Stomach (tissue), 4 donors: Measurements from ENCODE around the gene BCL2.

Experiments
- EP300 ChIP-seq: sonication (generic); formaldehyde crosslinking; IDR thresholded peaks from one replicate; pipeline ENCODE4 v1.6.1; 2017; ENCODE audit warnings: antibody characterized with exemption
- POLR2A ChIP-seq, 4 donors: fragments of 450-650 bp; IDR thresholded peaks; one replicate each; pipeline ENCODE4 v1.6.1; 2016; ENCODE audit warnings: antibody characterized with exemption in 4 of 4, control low read depth in 2 of 4, mild to moderate bottlenecking in 1 of 4, moderate library complexity in 1 of 4
- POLR2AphosphoS5 ChIP-seq, 3 donors: sonication (generic); formaldehyde crosslinking; IDR thresholded peaks; one replicate each; pipeline ENCODE4 v1.6.1; 2016; ENCODE audit warnings: antibody characterized with exemption in 3 of 3
- TF ChIP-seq, protein P1 (sequence below), 7 experiments: fragments of 450-650 bp in 4 of 7; fragments of 200-600 bp in 3 of 7; sonication (generic) in 3 of 7; IDR thresholded peaks; one replicate each; pipeline ENCODE4 v1.5.1; 2016 to 2019; ENCODE audit warnings: antibody characterized with exemption in 7 of 7, control low read depth in 2 of 7, mild to moderate bottlenecking in 1 of 7

DNA sequence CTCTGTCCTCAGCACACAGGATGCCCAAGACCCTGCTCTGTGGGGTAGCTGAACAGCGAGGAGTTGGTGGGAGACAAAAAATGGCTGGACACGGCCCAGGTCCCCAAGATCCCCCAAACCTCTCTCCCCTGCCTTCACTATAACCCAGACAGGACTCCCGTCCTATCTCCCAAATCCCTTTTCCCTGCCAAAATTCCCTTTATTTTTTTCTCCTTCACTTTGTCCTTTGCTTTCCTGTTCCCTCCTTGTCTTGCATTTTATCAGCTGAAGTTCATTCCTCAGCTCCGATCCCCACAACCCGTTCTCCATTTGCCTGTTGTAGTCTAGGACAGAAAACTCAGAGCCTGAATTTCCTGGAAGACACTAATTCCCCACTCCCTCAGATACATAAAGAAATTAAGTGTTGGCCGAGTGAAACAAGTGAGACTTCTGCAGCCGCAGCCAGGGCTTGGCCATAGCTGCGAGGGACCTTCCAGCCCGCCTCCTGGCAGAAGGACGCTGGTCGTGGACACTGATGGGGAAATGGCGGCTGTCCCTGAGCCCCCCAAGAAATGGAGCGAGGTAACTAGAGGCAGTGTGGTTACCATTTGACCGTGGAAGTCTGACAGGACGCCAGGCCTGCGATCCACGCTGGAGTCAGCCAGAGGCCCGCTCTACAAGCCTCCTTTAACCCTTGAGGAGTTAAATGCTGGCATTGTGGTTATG lies 173.6 kb downstream of the BCL2 start:
- no peak for TF ChIP-seq EP300
- TF ChIP-seq, protein P1, sequence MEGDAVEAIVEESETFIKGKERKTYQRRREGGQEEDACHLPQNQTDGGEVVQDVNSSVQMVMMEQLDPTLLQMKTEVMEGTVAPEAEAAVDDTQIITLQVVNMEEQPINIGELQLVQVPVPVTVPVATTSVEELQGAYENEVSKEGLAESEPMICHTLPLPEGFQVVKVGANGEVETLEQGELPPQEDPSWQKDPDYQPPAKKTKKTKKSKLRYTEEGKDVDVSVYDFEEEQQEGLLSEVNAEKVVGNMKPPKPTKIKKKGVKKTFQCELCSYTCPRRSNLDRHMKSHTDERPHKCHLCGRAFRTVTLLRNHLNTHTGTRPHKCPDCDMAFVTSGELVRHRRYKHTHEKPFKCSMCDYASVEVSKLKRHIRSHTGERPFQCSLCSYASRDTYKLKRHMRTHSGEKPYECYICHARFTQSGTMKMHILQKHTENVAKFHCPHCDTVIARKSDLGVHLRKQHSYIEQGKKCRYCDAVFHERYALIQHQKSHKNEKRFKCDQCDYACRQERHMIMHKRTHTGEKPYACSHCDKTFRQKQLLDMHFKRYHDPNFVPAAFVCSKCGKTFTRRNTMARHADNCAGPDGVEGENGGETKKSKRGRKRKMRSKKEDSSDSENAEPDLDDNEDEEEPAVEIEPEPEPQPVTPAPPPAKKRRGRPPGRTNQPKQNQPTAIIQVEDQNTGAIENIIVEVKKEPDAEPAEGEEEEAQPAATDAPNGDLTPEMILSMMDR (IDR thresholded peaks at IDR 0.05): no peak
- no peak for TF ChIP-seq POLR2AphosphoS5 (IDR thresholded peaks at IDR 0.05)
- TF ChIP-seq POLR2A (IDR thresholded peaks at IDR 0.05): no peak
